Measurements from ENCODE around the gene PRRC2B. TPM values are rescaled to one million over a fixed set of nuclear protein-coding genes. Genes with fewer than 3 reads are reported as not detected.
A peak's percentile ranks its signal among the peaks of the same experiment; 100 is the strongest.

The PRRC2B gene
- total and polyA plus RNA-seq, 2 experiments from 2014 or later: 45.0 to 193 TPM

- Histone ChIP-seq H2AFZ (no peak overlapping the region), H3K4me2 (0 out of 2 replicates have a peak overlapping the region, but pooled peaks have one; percentile 70), H3K27ac (ENCODE audit: low read depth) (peak overlapping the region; percentile 60), H3K27me3 (ENCODE audit: insufficient read depth) (no peaks in the 10 kb centered on the region), H3K36me3 (ENCODE audit: insufficient read depth) (0 out of 2 replicates have a peak, but pooled peaks cover 2% of the 10 kb centered on the region), H3K4me3 (no peak overlapping the region), H3F3A (replicated peaks; ENCODE audit: low read depth) (peaks cover 13% of the 10 kb centered on the region; the same call in 1 of the 2 replicates), H4K20me1 (replicated peaks; ENCODE audit: insufficient read depth) (peaks cover 74% of the 10 kb centered on the region), H3K79me2 (replicated peaks; ENCODE audit: insufficient read depth) (peaks cover 100% of the 10 kb centered on the region), H3K4me1 (ENCODE audit: insufficient read depth) (peaks cover 74% of the 10 kb centered on the region), H3K9me2 (ENCODE audit: insufficient read depth) (no peaks in the 10 kb centered on the region)
- Mint-ChIP-seq H3K4me3 (no peak overlapping the region; the same call in 2 of the 3 replicates), H3K9me3 (peaks cover 17% of the 10 kb centered on the region), H3K4me1 (peaks cover 73% of the 10 kb centered on the region), H3K27ac (peak overlapping the region; percentile 5; the same call in 1 of the 2 replicates), H3K27me3 (ENCODE audit: insufficient read depth, low read depth, poor library complexity) (peaks cover 17% of the 10 kb centered on the region), H3K36me3 (ENCODE audit: low read depth) (peaks cover 38% of the 10 kb centered on the region)
- DNase-seq (ENCODE audit: low spot score) (no peak), ATAC-seq (no peak)
- no peak for TF ChIP-seq ZNF462 (CRISPR knock-in tag; IDR thresholded peaks at IDR 0.05)
- no peak for TF ChIP-seq REST (IDR thresholded peaks at IDR 0.05; ENCODE audit: unreplicated experiment)
- TF ChIP-seq NANOG (IDR thresholded peaks at IDR 0.05; ENCODE audit: borderline replicate concordance): no peak
- TF ChIP-seq POLR2AphosphoS5 (IDR thresholded peaks at IDR 0.05; ENCODE audit: low read depth): no peak
- TF ChIP-seq EZH2phosphoT487 (IDR thresholded peaks at IDR 0.05; ENCODE audit: unreplicated experiment): no peak
- no peak for TF ChIP-seq ZNF114 (CRISPR knock-in tag; IDR thresholded peaks at IDR 0.05)
Measured at GRCh38 chr9:131409458-131409992, 15.6 kb downstream of the PRRC2B start.
